COLO668 (cell line): ENCODE data around the gene CMTM5.

Source experiments
- DNase-seq: peaks from one replicate; lab custom pipeline; 2025; ENCODE audit not compliant: unreplicated experiment; lab: John Stamatoyannopoulos, UW

The CMTM5 gene

GRCh38 chr14:23358042-23358441 lies 18.8 kb upstream of the CMTM5 start:
- DNase-seq = no peak

- no peak for DNase-seq
Measured at GRCh38 chr14:23358553-23359166, 18.2 kb upstream of the CMTM5 start.

- no peak for DNase-seq
Measured at GRCh38 chr14:23359167-23359626, 17.6 kb upstream of the CMTM5 start.

GRCh38 chr14:23359722-23360447 lies 17.0 kb upstream of the CMTM5 start:
- DNase-seq = no peak

GRCh38 chr14:23360496-23360895 lies 16.4 kb upstream of the CMTM5 start:
- peak; percentile 10 for DNase-seq

GRCh38 chr14:23361320-23361719 lies 15.5 kb upstream of the CMTM5 start:
- DNase-seq = no peak

- no peak for DNase-seq
Measured at GRCh38 chr14:23361763-23362162, 15.1 kb upstream of the CMTM5 start.

- DNase-seq = no peak
Measured at GRCh38 chr14:23362200-23362599, 14.6 kb upstream of the CMTM5 start.

- no peak for DNase-seq
Measured at GRCh38 chr14:23364164-23365035, 12.4 kb upstream of the CMTM5 start.

GRCh38 chr14:23365036-23365731 lies 11.7 kb upstream of the CMTM5 start, which contains the start of gene EFS:
EFS (minus strand) TSS chr14:23365172; CDS start chr14:23365025, 147 bp downstream.
- no peak for DNase-seq

- DNase-seq = no peak
Measured at GRCh38 chr14:23365732-23366425, 11.0 kb upstream of the CMTM5 start.

GRCh38 chr14:23366426-23366921 lies 10.4 kb upstream of the CMTM5 start:
- DNase-seq = no peak

GRCh38 chr14:23370221-23370620 lies 6.6 kb upstream of the CMTM5 start:
- DNase-seq = no peak

- DNase-seq = no peak
Measured at GRCh38 chr14:23371865-23372264, 5.0 kb upstream of the CMTM5 start.

GRCh38 chr14:23372509-23372908 lies 4.3 kb upstream of the CMTM5 start, which contains the start of gene IL25:
IL25 (plus strand) TSS chr14:23372809.
- DNase-seq = no peak

GRCh38 chr14:23373041-23373440 lies 3.8 kb upstream of the CMTM5 start:
- DNase-seq = no peak

GRCh38 chr14:23375527-23376251 lies 1.2 kb upstream of the CMTM5 start:
- DNase-seq = no peak

- no peak for DNase-seq
Measured at GRCh38 chr14:23377198-23377550, 328 bp downstream of the CMTM5 start.
